Cardiac fibroblast (primary cell): Measurements from ENCODE around the gene HABP4.
A peak's percentile ranks its signal among the peaks of the same experiment; 100 is the strongest.

ENCODE experiments used
- DNase-seq, 2 donors: peaks; one replicate each; pipeline versions ENCODE4 v3.0.0 to v3.0.0-alpha.2; 2010; ENCODE audit warnings: low read depth in 2 of 2
- H3K4me3 ChIP-seq, 2 donors: replicated peaks in 1 of 2; 1 replicate in 1 of 2; 2 replicates in 1 of 2; pipeline ENCODE4 v1.5.1; 2011; ENCODE audit warnings: low read depth in 2 of 2, low read length in 2 of 2, mild to moderate bottlenecking in 2 of 2, moderate library complexity in 1 of 2
- TF ChIP-seq, protein P1 (sequence below): IDR thresholded peaks from one replicate; pipeline ENCODE4 v1.5.1; 2011; ENCODE audit warnings: low read depth, mild to moderate bottlenecking, low read length, inconsistent platforms

Gene HABP4

DNA sequence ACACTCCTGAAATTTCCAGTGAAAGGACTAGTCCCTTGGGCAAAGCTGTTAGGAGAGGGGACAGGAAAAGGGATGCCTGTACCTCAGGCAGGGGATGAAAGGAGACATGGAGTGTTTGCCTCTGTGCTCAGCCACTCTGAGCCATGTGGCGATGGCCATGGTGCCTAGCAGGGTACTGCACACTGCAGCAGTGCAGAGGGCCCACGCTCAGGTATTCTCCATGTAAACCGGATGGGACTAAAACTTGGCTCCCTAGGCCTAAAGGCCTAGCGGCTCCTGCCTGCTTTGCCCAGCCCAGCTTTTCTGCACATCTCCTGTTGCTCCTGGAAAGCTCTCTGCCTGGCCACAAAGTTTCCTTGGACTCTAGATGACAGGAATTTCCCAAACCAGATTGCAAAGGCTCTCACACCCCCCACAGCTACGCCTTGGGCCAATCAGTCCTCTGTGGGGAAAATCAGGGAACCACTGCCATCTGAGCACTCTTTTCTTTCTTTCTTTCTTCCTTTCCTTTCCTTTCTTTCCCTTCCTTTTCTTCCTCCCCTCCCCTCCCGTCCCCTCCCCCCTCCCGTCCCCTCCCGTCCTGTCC, 44.3 kb downstream of the HABP4 start:
- H3K4me3 ChIP-seq: no peak overlapping the region
- no peak for DNase-seq
- TF ChIP-seq, protein P1, sequence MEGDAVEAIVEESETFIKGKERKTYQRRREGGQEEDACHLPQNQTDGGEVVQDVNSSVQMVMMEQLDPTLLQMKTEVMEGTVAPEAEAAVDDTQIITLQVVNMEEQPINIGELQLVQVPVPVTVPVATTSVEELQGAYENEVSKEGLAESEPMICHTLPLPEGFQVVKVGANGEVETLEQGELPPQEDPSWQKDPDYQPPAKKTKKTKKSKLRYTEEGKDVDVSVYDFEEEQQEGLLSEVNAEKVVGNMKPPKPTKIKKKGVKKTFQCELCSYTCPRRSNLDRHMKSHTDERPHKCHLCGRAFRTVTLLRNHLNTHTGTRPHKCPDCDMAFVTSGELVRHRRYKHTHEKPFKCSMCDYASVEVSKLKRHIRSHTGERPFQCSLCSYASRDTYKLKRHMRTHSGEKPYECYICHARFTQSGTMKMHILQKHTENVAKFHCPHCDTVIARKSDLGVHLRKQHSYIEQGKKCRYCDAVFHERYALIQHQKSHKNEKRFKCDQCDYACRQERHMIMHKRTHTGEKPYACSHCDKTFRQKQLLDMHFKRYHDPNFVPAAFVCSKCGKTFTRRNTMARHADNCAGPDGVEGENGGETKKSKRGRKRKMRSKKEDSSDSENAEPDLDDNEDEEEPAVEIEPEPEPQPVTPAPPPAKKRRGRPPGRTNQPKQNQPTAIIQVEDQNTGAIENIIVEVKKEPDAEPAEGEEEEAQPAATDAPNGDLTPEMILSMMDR: no peak

DNA sequence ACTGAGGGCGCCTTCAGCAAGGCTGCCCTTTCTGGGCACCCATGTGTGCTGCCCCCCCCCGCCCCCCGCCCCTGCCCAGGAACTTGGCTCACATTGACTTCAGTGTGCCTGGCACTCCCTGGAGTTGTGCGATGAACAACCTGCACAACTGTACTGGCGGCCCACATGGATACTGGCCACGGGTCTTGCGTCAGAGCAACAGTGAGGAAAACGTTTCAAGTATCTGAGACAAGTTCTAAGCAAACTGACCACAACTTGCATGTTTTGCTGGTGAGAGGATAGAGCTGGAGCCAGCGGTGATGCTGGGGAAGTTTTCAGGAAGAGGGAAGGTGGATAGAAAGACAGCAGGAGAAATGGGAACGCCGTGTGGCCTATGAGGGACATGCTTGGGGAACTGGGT, 45.4 kb downstream of the HABP4 start:
- peak; percentile 44 to 79 for DNase-seq
- TF ChIP-seq, protein P1: no peak
- H3K4me3 ChIP-seq: no peak overlapping the region

DNA sequence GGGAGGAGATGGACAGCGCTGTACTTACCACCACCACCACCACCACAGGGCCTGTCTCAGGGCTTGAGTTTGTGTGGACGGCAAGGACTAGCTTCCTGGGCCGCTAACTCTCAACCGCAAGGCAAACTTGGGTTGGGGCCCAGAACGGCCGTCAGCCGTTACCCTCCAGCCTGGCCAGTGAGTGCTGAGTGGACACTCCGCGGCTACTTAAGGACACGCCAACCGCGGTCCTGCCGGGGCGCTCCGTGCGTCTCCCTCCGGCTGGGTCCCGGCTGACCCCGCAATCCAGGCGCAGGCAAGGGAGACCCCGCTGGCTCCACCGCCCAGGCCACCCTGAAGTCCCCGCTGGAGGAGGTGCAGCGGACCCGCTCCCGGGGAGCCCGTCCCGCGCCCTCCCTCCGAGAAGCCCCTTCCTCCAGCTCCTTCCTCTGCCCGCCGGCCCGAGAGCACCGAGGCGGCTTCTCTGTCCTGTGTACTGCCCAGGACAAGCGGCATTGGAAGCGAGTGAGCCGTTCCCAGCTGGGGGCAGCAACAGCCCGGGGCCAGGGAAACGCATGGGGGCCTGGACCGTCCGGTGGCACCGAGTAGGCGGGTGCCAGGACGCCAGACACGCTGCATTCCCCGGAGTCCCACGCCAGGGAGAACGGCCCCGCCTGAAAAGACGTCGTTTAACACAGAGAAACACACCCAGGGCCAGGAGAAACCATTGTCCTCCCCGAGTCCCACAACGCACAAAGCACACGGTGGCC, 46.6 kb downstream of the HABP4 start:
- H3K4me3 ChIP-seq: no peak overlapping the region
- DNase-seq: no peak
- TF ChIP-seq, protein P1: no peak

- TF ChIP-seq, protein P1: no peak
- no peak for DNase-seq
- no peak overlapping the region for H3K4me3 ChIP-seq
These were observed 47.1 kb downstream of the HABP4 start for GRCh38 chr9:96497117-96497399.

DNA sequence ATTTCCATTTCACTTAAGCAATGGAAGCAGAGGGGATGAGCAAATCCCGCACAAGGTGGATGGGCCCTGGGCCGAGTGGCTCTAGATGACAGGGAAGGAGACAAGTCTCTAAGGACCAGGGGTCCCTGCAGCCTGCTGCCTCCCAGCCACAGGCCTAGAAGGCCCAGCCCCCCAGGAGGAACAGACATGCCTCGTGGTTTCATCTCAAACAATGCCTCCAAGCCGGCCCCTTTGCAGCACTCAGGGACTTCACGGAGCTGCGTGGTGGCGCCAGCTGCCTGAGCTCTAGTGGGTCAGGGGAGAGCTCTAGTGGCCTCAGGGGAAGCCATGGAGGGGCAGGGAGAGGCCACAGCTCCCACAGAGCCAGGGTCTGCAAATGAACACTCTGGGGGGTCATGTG, 48.8 kb downstream of the HABP4 start:
- TF ChIP-seq, protein P1: no peak
- no peak for DNase-seq
- no peak overlapping the region for H3K4me3 ChIP-seq

- no peak overlapping the region for H3K4me3 ChIP-seq
- TF ChIP-seq, protein P1: no peak
- no peak for DNase-seq
These were observed 49.3 kb downstream of the HABP4 start for GRCh38 chr9:96499257-96499656.
